ENCODE data around the gene SPAG5. TPM values are rescaled to one million over a fixed set of nuclear protein-coding genes. Genes with fewer than 3 reads are reported as not detected.

The SPAG5 gene
- total RNA-seq, 1 donor from 2014 or later: 15.6 TPM

- peak overlapping the region; percentile 87 for H3K4me3 Mint-ChIP-seq (ENCODE audit: unreplicated experiment)
- peaks cover 23% of the 10 kb centered on the region for H3K36me3 Mint-ChIP-seq (ENCODE audit: unreplicated experiment)
- TF ChIP-seq, protein P1, sequence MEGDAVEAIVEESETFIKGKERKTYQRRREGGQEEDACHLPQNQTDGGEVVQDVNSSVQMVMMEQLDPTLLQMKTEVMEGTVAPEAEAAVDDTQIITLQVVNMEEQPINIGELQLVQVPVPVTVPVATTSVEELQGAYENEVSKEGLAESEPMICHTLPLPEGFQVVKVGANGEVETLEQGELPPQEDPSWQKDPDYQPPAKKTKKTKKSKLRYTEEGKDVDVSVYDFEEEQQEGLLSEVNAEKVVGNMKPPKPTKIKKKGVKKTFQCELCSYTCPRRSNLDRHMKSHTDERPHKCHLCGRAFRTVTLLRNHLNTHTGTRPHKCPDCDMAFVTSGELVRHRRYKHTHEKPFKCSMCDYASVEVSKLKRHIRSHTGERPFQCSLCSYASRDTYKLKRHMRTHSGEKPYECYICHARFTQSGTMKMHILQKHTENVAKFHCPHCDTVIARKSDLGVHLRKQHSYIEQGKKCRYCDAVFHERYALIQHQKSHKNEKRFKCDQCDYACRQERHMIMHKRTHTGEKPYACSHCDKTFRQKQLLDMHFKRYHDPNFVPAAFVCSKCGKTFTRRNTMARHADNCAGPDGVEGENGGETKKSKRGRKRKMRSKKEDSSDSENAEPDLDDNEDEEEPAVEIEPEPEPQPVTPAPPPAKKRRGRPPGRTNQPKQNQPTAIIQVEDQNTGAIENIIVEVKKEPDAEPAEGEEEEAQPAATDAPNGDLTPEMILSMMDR (IDR thresholded peaks at IDR 0.05): peak; percentile 51
- no peaks in the 10 kb centered on the region for H3K9me3 Mint-ChIP-seq (ENCODE audit: unreplicated experiment)
- no peaks in the 10 kb centered on the region for H3K27me3 Mint-ChIP-seq (ENCODE audit: unreplicated experiment)
- peaks cover 29% of the 10 kb centered on the region for H3K4me1 Mint-ChIP-seq (ENCODE audit: unreplicated experiment)
- peak overlapping the region; percentile 80 for H3K27ac Mint-ChIP-seq (ENCODE audit: unreplicated experiment)
- no peak for DNase-seq (ENCODE audit: extremely low spot score, unreplicated experiment)
Measured at GRCh38 chr17:28643983-28644786, 45.4 kb upstream of the SPAG5 start.

GRCh38 chr17:28641579-28641978 lies 42.8 kb upstream of the SPAG5 start:
- TF ChIP-seq, protein P1 (IDR thresholded peaks at IDR 0.05): no peak
- Mint-ChIP-seq H3K4me3 (ENCODE audit: unreplicated experiment) (no peak overlapping the region), H3K36me3 (ENCODE audit: unreplicated experiment) (peaks cover 40% of the 10 kb centered on the region), H3K27me3 (ENCODE audit: unreplicated experiment) (no peaks in the 10 kb centered on the region), H3K4me1 (ENCODE audit: unreplicated experiment) (peaks cover 25% of the 10 kb centered on the region), H3K9me3 (ENCODE audit: unreplicated experiment) (no peaks in the 10 kb centered on the region), H3K27ac (ENCODE audit: unreplicated experiment) (no peak overlapping the region)
- no peak for DNase-seq (ENCODE audit: extremely low spot score, unreplicated experiment)

DNA sequence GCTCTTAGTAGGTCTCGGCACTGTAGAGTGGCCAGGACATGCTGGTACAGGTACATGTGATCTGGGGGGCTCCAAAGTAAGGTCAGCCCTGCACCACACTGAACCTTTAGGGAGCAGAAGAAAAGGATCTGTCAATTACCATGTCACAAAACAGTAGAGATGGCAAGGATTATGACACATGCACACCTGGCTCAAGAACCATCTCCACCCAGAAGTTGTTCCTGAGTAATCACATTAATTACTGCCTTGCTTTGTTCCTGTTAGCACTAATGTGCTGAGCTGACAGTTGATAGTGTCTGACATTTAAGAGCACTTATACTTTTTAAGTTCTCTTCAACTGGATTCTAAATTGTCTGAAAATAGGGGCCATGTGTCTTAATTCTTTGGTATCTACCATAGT lies 36.7 kb upstream of the SPAG5 start:
- Mint-ChIP-seq H3K4me1 (ENCODE audit: unreplicated experiment) (no peaks in the 10 kb centered on the region), H3K27me3 (ENCODE audit: unreplicated experiment) (no peaks in the 10 kb centered on the region), H3K27ac (ENCODE audit: unreplicated experiment) (no peak overlapping the region), H3K36me3 (ENCODE audit: unreplicated experiment) (peaks cover 78% of the 10 kb centered on the region), H3K4me3 (ENCODE audit: unreplicated experiment) (no peak overlapping the region), H3K9me3 (ENCODE audit: unreplicated experiment) (no peaks in the 10 kb centered on the region)
- no peak for DNase-seq (ENCODE audit: extremely low spot score, unreplicated experiment)
- TF ChIP-seq, protein P1 (IDR thresholded peaks at IDR 0.05): no peak

- TF ChIP-seq, protein P1 (IDR thresholded peaks at IDR 0.05): no peak
- peaks cover 72% of the 10 kb centered on the region for H3K36me3 Mint-ChIP-seq (ENCODE audit: unreplicated experiment)
- DNase-seq (ENCODE audit: extremely low spot score, unreplicated experiment): no peak
- no peaks in the 10 kb centered on the region for H3K4me1 Mint-ChIP-seq (ENCODE audit: unreplicated experiment)
- H3K27ac Mint-ChIP-seq (ENCODE audit: unreplicated experiment): no peak overlapping the region
- no peaks in the 10 kb centered on the region for H3K27me3 Mint-ChIP-seq (ENCODE audit: unreplicated experiment)
- H3K9me3 Mint-ChIP-seq (ENCODE audit: unreplicated experiment): no peaks in the 10 kb centered on the region
- no peak overlapping the region for H3K4me3 Mint-ChIP-seq (ENCODE audit: unreplicated experiment)
Measured at GRCh38 chr17:28634206-28634865, 35.5 kb upstream of the SPAG5 start.

DNA sequence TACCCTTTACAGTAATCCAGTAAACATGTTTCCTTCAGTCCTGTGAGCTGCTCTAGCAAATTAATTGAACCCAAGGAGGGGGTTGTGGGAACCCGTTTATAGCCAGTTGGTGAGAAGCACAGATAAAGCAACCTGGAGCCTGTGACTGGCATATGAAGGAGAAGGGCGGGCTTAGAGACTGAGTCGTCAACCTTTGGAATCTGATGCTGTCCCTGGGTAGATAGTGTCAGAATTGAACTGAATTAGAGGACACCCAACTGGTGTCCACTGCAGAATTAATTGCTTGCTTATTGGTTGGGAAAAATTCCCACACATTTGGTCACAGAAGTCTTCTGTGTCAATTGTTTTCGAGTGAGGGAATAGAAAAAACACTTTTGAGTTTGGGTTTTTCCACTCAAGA lies 28.0 kb upstream of the SPAG5 start:
- Mint-ChIP-seq H3K27ac (ENCODE audit: unreplicated experiment) (no peak overlapping the region), H3K36me3 (ENCODE audit: unreplicated experiment) (peaks cover 43% of the 10 kb centered on the region), H3K4me3 (ENCODE audit: unreplicated experiment) (no peak overlapping the region), H3K4me1 (ENCODE audit: unreplicated experiment) (no peaks in the 10 kb centered on the region), H3K9me3 (ENCODE audit: unreplicated experiment) (no peaks in the 10 kb centered on the region), H3K27me3 (ENCODE audit: unreplicated experiment) (no peaks in the 10 kb centered on the region)
- no peak for DNase-seq (ENCODE audit: extremely low spot score, unreplicated experiment)
- TF ChIP-seq, protein P1 (IDR thresholded peaks at IDR 0.05): no peak
